ENCODE measurements around the gene CARD11.

Gene CARD11

GRCh38 chr7:2864204-2864985 is 179.3 kb downstream of the CARD11 start:
- no peak for DNase-seq

- DNase-seq, result peak in 5 of 6 experiments; percentile 3 to 33 (median 12)
These were observed 180.1 kb downstream of the CARD11 start for GRCh38 chr7:2863461-2864066.

GRCh38 chr7:2862831-2863361 is 180.8 kb downstream of the CARD11 start:
- no peak for DNase-seq

GRCh38 chr7:2861509-2861908 is 182.2 kb downstream of the CARD11 start:
- no peak for DNase-seq

GRCh38 chr7:2860627-2861133 is 183.0 kb downstream of the CARD11 start:
- DNase-seq, result no peak

- no peak for DNase-seq
These were observed 183.7 kb downstream of the CARD11 start for GRCh38 chr7:2859952-2860351.

- DNase-seq, result no peak
These were observed 185.0 kb downstream of the CARD11 start for GRCh38 chr7:2858621-2859020.

GRCh38 chr7:2856388-2857169 is 187.1 kb downstream of the CARD11 start:
- DNase-seq, result no peak
